HEK293 (cell line): ENCODE measurements around the gene PCTP.

Experiments used
- CTCF ChIA-PET: fragments of 350-600 bp; formaldehyde crosslinking; extraction: SDS; loops from one replicate; lab custom pipeline; 2021; ENCODE audit warnings: antibody characterized with exemption; lab: Yijun Ruan, JAX
- POLR2A ChIA-PET: fragments of 300-600 bp; formaldehyde crosslinking; extraction: SDS; loops from one replicate; lab custom pipeline; 2020; ENCODE audit warnings: antibody characterized with exemption, inconsistent platforms; lab: Yijun Ruan, JAX
- H3K27ac ChIP-seq: fragments of 200-500 bp; sonication (Bioruptor generic); 2 replicates; pipeline ENCODE4 v1.5.1; 2014; ENCODE audit warnings: low read depth, low read length, control low read depth, inconsistent platforms; ENCODE audit errors: extremely low read depth
- H3K36me3 ChIP-seq, 2 experiments: fragments of 200-500 bp in 1 of 2; sonication (Bioruptor generic) in 1 of 2; 1 replicate in 1 of 2; 2 replicates in 1 of 2; pipeline ENCODE4 v1.5.1; 2014 to 2017; ENCODE audit warnings: inconsistent platforms in 2 of 2, low read length in 2 of 2; ENCODE audit not compliant: control insufficient read depth in 2 of 2, insufficient read depth in 1 of 2
- H3K4me1 ChIP-seq: fragments of 200-500 bp; sonication (Bioruptor generic); 2 replicates; pipeline ENCODE4 v1.5.1; 2014; ENCODE audit warnings: mild to moderate bottlenecking, low read length, inconsistent platforms; ENCODE audit not compliant: control insufficient read depth, insufficient read depth
- H3K4me3 ChIP-seq: 2 replicates; pipeline ENCODE4 v1.5.1; 2011; ENCODE audit warnings: low read depth, mild to moderate bottlenecking, control low read depth, low read length, moderate library complexity
- H3K9me3 ChIP-seq: fragments of 200-500 bp; sonication (Bioruptor generic); 2 replicates; pipeline ENCODE4 v1.5.1; 2014; ENCODE audit warnings: low read depth, low read length, inconsistent platforms; ENCODE audit not compliant: control insufficient read depth, insufficient read depth
- GLI4 ChIP-seq: fragments of 450-650 bp; formaldehyde crosslinking; IDR thresholded peaks from 2 replicates; pipeline ENCODE4 v1.5.1; 2016; ENCODE audit warnings: missing biosample characterization, missing genetic modification characterization
- GLIS1 ChIP-seq: fragments of 450-650 bp; formaldehyde crosslinking; IDR thresholded peaks from 2 replicates; pipeline ENCODE4 v1.5.1; 2016; ENCODE audit warnings: missing biosample characterization, missing genetic modification characterization
- KLF16 ChIP-seq: fragments of 450-650 bp; formaldehyde crosslinking; IDR thresholded peaks from 2 replicates; pipeline ENCODE4 v1.5.1; 2017; ENCODE audit warnings: missing biosample characterization, missing genetic modification characterization
- MEIS1 ChIP-seq: sonication (generic); formaldehyde crosslinking; IDR thresholded peaks from 2 replicates; pipeline ENCODE4 v1.8.1; 2022; ENCODE audit warnings: missing genetic modification reagents, mild to moderate bottlenecking, borderline replicate concordance
- PRDM1 ChIP-seq: fragments of 450-650 bp; formaldehyde crosslinking; IDR thresholded peaks from 2 replicates; pipeline ENCODE4; 2016; ENCODE audit warnings: missing biosample characterization, missing genetic modification characterization
- REPIN1 ChIP-seq: fragments of 450-650 bp; formaldehyde crosslinking; IDR thresholded peaks from 2 replicates; pipeline ENCODE4 v1.5.1; 2017; ENCODE audit warnings: missing biosample characterization, missing genetic modification characterization, low read depth
- SCRT2 ChIP-seq: fragments of 450-650 bp; formaldehyde crosslinking; IDR thresholded peaks from 2 replicates; pipeline ENCODE4 v1.5.1; 2016; ENCODE audit warnings: missing biosample characterization, missing genetic modification characterization
- SP3 ChIP-seq: fragments of 450-650 bp; formaldehyde crosslinking; IDR thresholded peaks from 2 replicates; pipeline ENCODE4 v1.5.1; 2016; ENCODE audit warnings: missing biosample characterization, missing genetic modification characterization
- ZNF214 ChIP-seq: fragments of 450-650 bp; formaldehyde crosslinking; IDR thresholded peaks from 2 replicates; pipeline ENCODE4 v1.5.1; 2017; ENCODE audit warnings: missing biosample characterization, mild to moderate bottlenecking, missing genetic modification characterization, borderline replicate concordance
- ZNF394 ChIP-seq: fragments of 450-650 bp; formaldehyde crosslinking; IDR thresholded peaks from 2 replicates; pipeline ENCODE4 v1.5.1; 2016; ENCODE audit warnings: missing biosample characterization, missing genetic modification characterization, mild to moderate bottlenecking, moderate library complexity, borderline replicate concordance
- ZNF416 ChIP-seq: fragments of 450-650 bp; formaldehyde crosslinking; IDR thresholded peaks from 2 replicates; pipeline ENCODE4 v1.5.1; 2016; ENCODE audit warnings: missing biosample characterization, missing genetic modification characterization
- ZNF426 ChIP-seq: fragments of 450-650 bp; formaldehyde crosslinking; IDR thresholded peaks from 2 replicates; pipeline ENCODE4 v1.5.1; 2017; ENCODE audit warnings: missing biosample characterization, missing genetic modification characterization, mild to moderate bottlenecking, inconsistent platforms, moderate library complexity
- ZNF521 ChIP-seq: fragments of 450-650 bp; formaldehyde crosslinking; IDR thresholded peaks from 2 replicates; pipeline ENCODE4 v1.5.1; 2017; ENCODE audit warnings: missing biosample characterization, mild to moderate bottlenecking, missing genetic modification characterization
- ZNF530 ChIP-seq: fragments of 450-650 bp; formaldehyde crosslinking; IDR thresholded peaks from 2 replicates; pipeline ENCODE4 v1.5.1; 2016; ENCODE audit warnings: low read depth, missing biosample characterization, missing genetic modification characterization
- ZNF549 ChIP-seq: fragments of 450-650 bp; IDR thresholded peaks from 2 replicates; pipeline ENCODE4 v1.5.1; 2018; ENCODE audit warnings: missing biosample characterization, missing genetic modification characterization, mild to moderate bottlenecking, inconsistent platforms, moderate library complexity
- ZNF555 ChIP-seq: fragments of 450-650 bp; formaldehyde crosslinking; conservative IDR thresholded peaks from 2 replicates; pipeline ENCODE4 v1.5.1; 2017; ENCODE audit warnings: missing biosample characterization, mild to moderate bottlenecking, missing genetic modification characterization, inconsistent platforms
- ZNF600 ChIP-seq: fragments of 450-650 bp; formaldehyde crosslinking; IDR thresholded peaks from 2 replicates; pipeline ENCODE4 v1.5.1; 2016; ENCODE audit warnings: missing biosample characterization, missing genetic modification characterization
- ZNF701 ChIP-seq: fragments of 450-650 bp; formaldehyde crosslinking; IDR thresholded peaks from 2 replicates; pipeline ENCODE4 v1.5.1; 2016; ENCODE audit warnings: missing biosample characterization, missing genetic modification characterization
- ZNF776 ChIP-seq: fragments of 450-650 bp; formaldehyde crosslinking; IDR thresholded peaks from 2 replicates; pipeline ENCODE4 v1.5.0; 2017; ENCODE audit warnings: missing biosample characterization, missing genetic modification characterization, borderline replicate concordance
- ZNF792 ChIP-seq: fragments of 450-650 bp; formaldehyde crosslinking; IDR thresholded peaks from 2 replicates; pipeline ENCODE4 v1.5.1; 2016; ENCODE audit warnings: missing biosample characterization, missing genetic modification characterization
- TF ChIP-seq, protein P1 (sequence below): fragments of 450-650 bp; formaldehyde crosslinking; IDR thresholded peaks from 2 replicates; pipeline ENCODE4 v1.5.1; 2016; ENCODE audit warnings: missing biosample characterization, missing genetic modification characterization, low read depth
- TF ChIP-seq, protein P2 (sequence below): fragments of 450-650 bp; formaldehyde crosslinking; IDR thresholded peaks from 2 replicates; pipeline ENCODE4 v1.5.1; 2017; ENCODE audit warnings: missing biosample characterization, missing genetic modification characterization
- TF ChIP-seq, protein P3 (sequence below): fragments of 450-650 bp; formaldehyde crosslinking; conservative IDR thresholded peaks from 2 replicates; pipeline ENCODE4 v1.5.1; 2016; ENCODE audit warnings: low read depth, missing biosample characterization, missing genetic modification characterization
- TF ChIP-seq, protein P4 (sequence below): fragments of 450-650 bp; formaldehyde crosslinking; IDR thresholded peaks from 2 replicates; pipeline ENCODE4 v1.5.1; 2016; ENCODE audit warnings: missing biosample characterization, missing genetic modification characterization
- TF ChIP-seq, protein P5 (sequence below): fragments of 450-650 bp; formaldehyde crosslinking; IDR thresholded peaks from 2 replicates; pipeline ENCODE4 v1.5.1; 2016; ENCODE audit warnings: missing biosample characterization, missing genetic modification characterization

PCTP gene

DNA sequence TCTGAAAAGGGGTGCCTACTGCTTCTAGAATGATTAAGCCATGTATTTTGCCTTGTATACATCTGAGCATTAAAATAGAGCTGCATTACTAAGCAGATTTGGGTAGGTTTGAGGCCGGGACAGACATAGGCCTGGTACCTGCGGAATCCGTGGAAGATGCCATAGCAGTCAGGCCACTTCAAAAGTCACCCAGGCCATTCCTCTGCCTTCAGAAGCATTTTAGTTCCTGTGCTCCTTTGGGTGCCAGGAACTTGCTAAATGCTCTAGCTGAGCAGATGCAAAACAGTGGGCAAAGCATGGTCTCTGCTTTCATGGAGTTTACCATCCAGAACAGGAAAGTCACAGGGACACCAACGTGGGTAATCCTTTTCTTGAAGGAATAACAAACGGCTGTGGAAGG lies 22.5 kb upstream of the PCTP start (continued):
- no peak for TF ChIP-seq GLI4 (tag by site-specific recombination)

DNA sequence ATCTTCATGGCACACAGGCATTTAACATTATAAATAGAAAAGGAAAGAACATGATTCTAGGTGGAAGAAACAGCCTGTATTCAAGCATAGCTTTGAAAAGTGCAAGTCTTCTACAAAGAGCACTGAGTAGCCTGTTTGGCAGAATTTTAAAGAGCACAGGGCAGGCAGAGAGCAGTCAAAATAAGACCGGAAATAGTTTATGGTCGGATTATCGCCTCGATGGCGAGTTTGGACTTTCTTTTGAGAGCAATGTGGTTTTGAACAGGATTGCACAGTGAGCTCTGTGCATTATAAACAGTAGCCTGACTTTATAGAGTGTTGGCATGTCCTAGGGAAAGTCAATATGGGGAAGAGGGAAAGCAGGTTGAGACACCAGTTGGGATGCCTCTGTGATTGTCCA lies 22.0 kb upstream of the PCTP start:
- TF ChIP-seq ZNF555 (tag by site-specific recombination) = no peak
- no peak for TF ChIP-seq ZNF701
- TF ChIP-seq ZNF426 (tag by site-specific recombination) = no peak
- TF ChIP-seq, protein P1, sequence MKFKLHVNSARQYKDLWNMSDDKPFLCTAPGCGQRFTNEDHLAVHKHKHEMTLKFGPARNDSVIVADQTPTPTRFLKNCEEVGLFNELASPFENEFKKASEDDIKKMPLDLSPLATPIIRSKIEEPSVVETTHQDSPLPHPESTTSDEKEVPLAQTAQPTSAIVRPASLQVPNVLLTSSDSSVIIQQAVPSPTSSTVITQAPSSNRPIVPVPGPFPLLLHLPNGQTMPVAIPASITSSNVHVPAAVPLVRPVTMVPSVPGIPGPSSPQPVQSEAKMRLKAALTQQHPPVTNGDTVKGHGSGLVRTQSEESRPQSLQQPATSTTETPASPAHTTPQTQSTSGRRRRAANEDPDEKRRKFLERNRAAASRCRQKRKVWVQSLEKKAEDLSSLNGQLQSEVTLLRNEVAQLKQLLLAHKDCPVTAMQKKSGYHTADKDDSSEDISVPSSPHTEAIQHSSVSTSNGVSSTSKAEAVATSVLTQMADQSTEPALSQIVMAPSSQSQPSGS (tag by site-specific recombination) = no peak
- no peak for TF ChIP-seq SP3 (tag by site-specific recombination)
- TF ChIP-seq ZNF530 (tag by site-specific recombination) = no peak
- TF ChIP-seq PRDM1 = peak; percentile 52; the same call in 1 of the 2 replicates
- TF ChIP-seq, protein P2, sequence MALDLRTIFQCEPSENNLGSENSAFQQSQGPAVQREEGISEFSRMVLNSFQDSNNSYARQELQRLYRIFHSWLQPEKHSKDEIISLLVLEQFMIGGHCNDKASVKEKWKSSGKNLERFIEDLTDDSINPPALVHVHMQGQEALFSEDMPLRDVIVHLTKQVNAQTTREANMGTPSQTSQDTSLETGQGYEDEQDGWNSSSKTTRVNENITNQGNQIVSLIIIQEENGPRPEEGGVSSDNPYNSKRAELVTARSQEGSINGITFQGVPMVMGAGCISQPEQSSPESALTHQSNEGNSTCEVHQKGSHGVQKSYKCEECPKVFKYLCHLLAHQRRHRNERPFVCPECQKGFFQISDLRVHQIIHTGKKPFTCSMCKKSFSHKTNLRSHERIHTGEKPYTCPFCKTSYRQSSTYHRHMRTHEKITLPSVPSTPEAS (tag by site-specific recombination) = no peak
- Histone ChIP-seq H3K9me3 (no peaks in the 10 kb centered on the region), H3K4me3 (no peak overlapping the region), H3K27ac (no peak overlapping the region; the same call in 1 of the 2 replicates), H3K4me1 (peaks cover 46% of the 10 kb centered on the region), H3K36me3 (no peaks in the 10 kb centered on the region)
- ChIA-PET POLR2A (no interaction called here), CTCF (interaction anchor here (0.5 to 4.3 kb wide), 3 partner anchors 8 to 204 kb away, joined by 3 to 26 read pairs (median 7); no protein-coding TSS in a partner anchor)

DNA sequence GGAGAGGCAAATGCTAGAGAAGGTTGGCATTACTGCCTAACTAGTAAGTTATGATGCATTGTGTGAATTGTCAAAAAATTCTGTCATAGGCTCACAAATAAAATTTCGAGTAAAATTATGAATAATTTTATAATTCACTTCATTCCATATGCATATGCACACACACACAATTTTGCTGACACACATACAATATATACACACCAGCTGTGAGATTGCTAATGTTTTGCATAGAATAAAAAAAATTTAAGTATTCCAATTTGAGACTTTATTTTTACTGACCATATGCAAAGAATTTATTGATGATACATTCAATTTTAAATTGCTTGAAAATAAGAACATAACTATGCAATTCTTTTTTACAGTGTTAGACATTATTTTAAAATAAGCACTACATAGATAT lies 21.4 kb upstream of the PCTP start:
- CTCF ChIA-PET = interaction anchor here (1.3 to 4.3 kb wide), 2 partner anchors 11 to 205 kb away, joined by 7 to 26 read pairs; no protein-coding TSS in a partner anchor
- peaks cover 50% of the 10 kb centered on the region for H3K4me1 ChIP-seq
- POLR2A ChIA-PET = no interaction called here
- no peak overlapping the region for H3K27ac ChIP-seq
- no peak overlapping the region for H3K4me3 ChIP-seq
- H3K36me3 ChIP-seq = no peaks in the 10 kb centered on the region
- no peaks in the 10 kb centered on the region for H3K9me3 ChIP-seq
- TF ChIP-seq REPIN1 = no peak
- no peak for TF ChIP-seq KLF16 (tag by site-specific recombination)
- TF ChIP-seq ZNF521 (tag by site-specific recombination) = no peak
- no peak for TF ChIP-seq ZNF792 (tag by site-specific recombination)
- TF ChIP-seq, protein P3, sequence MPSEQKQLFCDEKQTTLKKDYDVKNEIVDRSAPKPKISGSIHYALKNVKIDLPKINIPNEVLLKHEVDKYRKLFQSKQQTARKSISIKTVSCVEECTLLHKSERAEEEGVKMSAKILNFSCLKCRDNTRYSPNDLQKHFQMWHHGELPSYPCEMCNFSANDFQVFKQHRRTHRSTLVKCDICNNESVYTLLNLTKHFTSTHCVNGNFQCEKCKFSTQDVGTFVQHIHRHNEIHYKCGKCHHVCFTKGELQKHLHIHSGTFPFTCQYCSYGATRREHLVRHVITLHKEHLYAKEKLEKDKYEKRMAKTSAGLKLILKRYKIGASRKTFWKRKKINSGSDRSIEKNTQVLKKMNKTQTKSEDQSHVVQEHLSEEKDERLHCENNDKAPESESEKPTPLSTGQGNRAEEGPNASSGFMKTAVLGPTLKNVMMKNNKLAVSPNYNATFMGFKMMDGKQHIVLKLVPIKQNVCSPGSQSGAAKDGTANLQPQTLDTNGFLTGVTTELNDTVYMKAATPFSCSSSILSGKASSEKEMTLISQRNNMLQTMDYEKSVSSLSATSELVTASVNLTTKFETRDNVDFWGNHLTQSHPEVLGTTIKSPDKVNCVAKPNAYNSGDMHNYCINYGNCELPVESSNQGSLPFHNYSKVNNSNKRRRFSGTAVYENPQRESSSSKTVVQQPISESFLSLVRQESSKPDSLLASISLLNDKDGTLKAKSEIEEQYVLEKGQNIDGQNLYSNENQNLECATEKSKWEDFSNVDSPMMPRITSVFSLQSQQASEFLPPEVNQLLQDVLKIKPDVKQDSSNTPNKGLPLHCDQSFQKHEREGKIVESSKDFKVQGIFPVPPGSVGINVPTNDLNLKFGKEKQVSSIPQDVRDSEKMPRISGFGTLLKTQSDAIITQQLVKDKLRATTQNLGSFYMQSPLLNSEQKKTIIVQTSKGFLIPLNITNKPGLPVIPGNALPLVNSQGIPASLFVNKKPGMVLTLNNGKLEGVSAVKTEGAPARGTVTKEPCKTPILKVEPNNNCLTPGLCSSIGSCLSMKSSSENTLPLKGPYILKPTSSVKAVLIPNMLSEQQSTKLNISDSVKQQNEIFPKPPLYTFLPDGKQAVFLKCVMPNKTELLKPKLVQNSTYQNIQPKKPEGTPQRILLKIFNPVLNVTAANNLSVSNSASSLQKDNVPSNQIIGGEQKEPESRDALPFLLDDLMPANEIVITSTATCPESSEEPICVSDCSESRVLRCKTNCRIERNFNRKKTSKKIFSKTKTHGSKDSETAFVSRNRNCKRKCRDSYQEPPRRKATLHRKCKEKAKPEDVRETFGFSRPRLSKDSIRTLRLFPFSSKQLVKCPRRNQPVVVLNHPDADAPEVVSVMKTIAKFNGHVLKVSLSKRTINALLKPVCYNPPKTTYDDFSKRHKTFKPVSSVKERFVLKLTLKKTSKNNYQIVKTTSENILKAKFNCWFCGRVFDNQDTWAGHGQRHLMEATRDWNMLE (tag by site-specific recombination) = no peak
- no peak for TF ChIP-seq ZNF416 (tag by site-specific recombination)
- no peak for TF ChIP-seq ZNF776 (tag by site-specific recombination)
- no peak for TF ChIP-seq ZNF549 (tag by site-specific recombination)
- no peak for TF ChIP-seq SCRT2 (tag by site-specific recombination)
- no peak for TF ChIP-seq GLIS1 (tag by site-specific recombination)
- no peak for TF ChIP-seq ZNF394 (tag by site-specific recombination)
- no peak for TF ChIP-seq ZNF600
- no peak for TF ChIP-seq ZNF214
- TF ChIP-seq MEIS1 = no peak
- TF ChIP-seq, protein P4, sequence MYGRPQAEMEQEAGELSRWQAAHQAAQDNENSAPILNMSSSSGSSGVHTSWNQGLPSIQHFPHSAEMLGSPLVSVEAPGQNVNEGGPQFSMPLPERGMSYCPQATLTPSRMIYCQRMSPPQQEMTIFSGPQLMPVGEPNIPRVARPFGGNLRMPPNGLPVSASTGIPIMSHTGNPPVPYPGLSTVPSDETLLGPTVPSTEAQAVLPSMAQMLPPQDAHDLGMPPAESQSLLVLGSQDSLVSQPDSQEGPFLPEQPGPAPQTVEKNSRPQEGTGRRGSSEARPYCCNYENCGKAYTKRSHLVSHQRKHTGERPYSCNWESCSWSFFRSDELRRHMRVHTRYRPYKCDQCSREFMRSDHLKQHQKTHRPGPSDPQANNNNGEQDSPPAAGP (tag by site-specific recombination) = no peak
- TF ChIP-seq, protein P5, sequence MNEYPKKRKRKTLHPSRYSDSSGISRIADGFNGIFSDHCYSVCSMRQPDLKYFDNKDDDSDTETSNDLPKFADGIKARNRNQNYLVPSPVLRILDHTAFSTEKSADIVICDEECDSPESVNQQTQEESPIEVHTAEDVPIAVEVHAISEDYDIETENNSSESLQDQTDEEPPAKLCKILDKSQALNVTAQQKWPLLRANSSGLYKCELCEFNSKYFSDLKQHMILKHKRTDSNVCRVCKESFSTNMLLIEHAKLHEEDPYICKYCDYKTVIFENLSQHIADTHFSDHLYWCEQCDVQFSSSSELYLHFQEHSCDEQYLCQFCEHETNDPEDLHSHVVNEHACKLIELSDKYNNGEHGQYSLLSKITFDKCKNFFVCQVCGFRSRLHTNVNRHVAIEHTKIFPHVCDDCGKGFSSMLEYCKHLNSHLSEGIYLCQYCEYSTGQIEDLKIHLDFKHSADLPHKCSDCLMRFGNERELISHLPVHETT (tag by site-specific recombination) = no peak
